GM20431 (cell line): ENCODE data around the gene MRPS7.

ENCODE experiments used
- in situ Hi-C: fragments of 300-500 bp; cut with MseI, MboI; formaldehyde crosslinking; loops from one replicate; pipeline ENCODE4 v1.15.0; 2020; ENCODE audit warnings: low sequenced_read_pairs; ENCODE audit not compliant: unreplicated experiment

The MRPS7 gene

DNA sequence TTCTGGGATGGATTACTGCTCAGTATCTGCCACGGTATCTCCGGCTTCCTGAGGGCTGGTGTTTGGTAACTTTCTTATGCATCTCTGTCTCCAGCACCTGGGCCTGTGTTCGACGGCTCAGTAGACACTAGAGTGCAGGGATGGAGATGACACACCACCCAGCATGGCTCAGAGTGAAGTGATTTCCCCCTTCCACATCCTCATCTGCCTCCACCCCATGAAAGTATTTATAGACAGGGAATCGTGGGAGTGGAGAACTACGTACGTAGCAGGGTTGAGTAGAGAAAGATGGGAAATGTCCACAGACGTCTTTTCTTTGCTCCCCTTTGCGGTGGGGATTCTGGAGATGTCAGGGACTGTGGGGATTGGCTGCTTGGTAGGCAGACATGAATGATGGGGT lies 39.4 kb downstream of the MRPS7 start:
- in situ Hi-C loops: no loop called here

DNA sequence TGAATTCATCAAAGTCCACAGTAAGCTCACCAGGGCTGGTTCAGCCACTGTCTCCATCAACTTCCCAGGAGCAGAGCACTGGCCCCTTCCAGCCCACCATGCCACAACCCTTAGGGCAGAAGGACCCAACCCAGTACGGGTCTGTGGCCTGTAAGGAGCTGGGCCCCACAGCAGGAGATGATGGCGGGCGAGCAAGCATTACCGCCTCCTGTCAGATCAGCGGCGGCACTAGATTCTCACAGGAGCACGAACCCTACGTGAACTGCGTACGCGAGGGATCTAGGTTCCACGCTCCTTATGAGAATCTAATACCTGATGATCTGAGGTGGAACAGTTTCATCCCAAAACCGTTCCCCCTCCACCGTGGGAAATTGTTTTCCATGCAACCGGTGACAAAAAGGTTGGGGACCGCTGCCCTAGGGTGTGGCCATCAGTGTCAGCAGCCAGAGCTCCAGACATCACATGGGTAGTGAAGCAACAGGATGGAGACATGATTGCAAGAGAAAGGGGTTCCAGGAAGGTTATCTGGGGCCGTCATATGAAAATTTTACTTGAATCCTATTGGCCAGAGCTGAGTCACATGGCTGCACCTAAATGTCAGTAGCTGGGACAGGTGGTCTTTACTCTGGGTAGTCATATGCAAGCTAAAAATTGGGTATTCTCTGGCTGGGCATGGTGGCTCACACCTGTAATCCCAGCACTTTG lies 40.0 kb downstream of the MRPS7 start:
- in situ Hi-C loops: no loop called here

DNA sequence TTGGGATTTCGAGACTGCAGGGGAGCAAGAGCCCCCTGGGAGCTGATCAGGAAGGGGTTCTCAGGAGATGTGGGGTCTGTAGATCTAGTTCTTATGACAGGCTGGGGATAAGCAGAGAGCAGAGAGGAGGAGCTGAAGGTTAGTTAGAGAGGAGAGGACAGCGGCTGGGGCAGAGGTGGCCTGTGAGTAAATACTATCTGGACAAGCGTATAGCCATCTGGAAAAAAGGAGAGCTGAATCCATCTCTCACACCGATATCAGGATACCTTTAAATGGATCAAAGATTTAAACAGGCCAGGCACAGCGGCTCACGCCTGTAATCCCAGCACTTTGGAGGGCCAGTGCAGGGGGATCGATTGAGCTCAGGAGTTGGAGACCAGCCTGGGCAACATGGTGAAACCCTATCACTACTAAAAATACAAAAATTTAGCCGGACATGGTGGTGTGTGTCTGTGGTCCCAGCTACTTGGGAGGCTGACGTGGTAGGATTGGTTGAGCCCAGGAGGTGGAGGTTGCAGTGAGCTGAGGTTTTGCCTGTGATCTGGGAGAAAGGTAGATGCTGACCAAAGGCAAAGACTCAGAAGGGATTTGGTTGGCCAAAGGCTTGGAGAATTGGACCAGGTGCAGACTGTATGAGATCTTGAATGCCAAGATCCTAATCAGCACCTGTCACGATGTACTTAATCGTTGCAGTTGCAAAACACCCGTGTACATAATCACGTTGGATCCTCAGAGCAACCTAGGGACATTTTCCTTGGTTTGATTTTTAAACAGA lies 46.5 kb downstream of the MRPS7 start:
- in situ Hi-C loops: no loop called here

DNA sequence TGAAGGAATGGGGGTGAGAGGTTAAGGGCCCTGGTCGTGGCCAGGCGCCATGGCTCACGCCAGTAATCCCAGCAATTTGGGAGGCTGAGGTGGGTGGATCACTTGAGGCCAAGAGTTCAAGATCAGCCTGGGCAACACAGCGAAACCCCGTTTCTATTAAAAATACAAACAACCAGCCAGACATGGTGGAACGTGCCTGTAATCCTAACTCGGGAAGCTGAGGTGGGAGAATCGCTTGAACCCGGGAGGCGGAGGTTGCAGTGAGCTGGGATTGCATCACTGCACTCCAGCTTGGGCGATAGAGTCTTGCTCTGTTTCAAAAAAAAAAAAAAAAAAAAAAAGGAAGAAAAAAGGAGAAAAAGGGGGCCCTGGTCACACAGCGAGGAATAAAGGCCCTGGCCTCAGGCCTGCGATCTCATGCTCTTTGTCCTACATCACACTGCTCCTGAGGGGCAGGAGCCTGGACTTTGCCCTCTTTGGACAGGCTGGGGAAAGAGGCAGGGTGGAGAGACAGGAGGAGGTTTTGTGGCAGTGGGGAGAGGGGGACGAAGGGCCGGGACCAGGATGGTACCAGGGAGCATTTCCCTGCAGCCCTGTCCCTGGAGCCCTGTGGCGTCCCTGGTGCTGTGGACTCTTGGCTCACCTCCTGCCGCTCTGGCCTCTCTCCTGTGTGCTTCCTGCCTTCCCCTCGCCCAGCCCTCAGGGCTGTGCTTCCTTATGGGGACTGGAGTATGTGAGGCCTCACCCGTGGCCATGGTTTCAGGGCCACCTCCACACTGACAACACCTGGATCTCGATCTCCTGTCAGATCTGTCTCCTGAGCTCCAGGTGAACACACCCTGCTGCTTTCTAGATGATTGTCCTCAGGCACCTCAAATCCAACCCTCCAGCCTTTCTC lies 47.3 kb downstream of the MRPS7 start:
- in situ Hi-C loops: no loop called here

DNA sequence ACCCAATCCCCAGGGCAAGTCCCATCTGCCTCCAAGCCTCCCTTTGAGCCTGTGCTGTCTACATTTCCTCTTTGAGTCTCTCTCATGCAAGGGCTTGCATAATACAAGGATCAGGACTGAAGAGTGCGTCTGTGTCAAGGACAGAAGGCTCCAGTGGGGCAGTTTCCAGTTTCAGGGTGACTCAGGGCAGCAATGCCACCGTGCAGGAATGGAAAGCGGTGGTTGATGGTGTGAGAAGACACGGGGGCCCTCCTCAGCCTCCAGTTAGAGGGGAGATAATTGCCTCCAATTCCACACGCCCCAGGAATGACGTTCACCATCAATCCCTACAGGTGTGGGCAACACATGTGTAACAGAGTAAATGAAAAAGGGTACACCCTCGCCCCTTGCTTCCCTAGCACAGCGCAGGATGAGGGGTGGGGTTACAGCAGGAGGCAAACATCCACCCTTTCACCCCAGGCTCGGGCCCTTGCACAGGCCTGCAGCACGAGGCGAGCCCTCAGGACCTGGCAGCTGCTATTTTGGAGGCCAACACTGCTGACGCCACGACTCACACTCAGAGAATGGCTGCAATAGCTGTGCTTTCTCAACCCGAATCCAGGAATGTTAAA lies 52.4 kb downstream of the MRPS7 start:
- in situ Hi-C loops: no loop called here

DNA sequence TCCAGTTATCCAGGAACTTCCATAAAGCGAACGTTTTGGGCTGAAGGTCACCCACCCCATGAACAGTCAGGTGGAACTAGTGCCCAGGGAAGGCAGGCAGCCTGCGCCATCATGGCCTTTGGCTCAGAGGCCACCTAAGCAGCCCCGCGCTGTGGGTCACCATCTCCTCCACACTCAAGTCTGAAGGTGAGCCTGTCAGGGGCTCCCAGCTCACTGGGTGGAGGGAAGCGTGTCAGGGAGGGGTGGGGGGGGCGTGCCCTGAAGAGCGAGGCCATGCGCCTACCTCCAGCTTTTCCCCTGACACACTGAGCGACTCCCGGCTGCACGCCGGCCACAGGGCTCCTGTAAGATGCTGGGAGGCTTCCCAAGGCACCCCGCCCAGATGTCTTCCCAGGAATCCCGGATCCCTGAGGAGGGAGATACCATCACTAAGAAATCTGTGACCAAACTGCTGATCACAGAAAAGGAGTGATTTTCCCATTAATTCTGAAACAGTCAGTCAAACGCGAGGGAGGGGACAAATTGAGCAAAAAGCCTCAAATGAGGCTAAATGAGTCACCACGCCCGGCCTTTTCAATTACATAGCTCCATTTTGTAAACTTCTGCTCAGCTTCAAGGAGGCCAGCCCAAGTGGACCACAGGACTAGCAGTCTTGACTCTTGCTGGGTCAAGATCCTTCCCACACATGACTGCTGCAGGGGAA lies 54.0 kb downstream of the MRPS7 start:
- in situ Hi-C loops: no loop called here
